ENCODE results near the gene SMPD3. TPM values are rescaled to one million over a fixed set of nuclear protein-coding genes. Genes with fewer than 3 reads are reported as not detected.

The SMPD3 gene
- total RNA-seq, 4 donors from 2014 or later, result under 0.01 to 2.6 (median 0.75) TPM

- no peak for DNase-seq
These were observed 2.5 kb upstream of the SMPD3 start for GRCh38 chr16:68450741-68451255.

DNA sequence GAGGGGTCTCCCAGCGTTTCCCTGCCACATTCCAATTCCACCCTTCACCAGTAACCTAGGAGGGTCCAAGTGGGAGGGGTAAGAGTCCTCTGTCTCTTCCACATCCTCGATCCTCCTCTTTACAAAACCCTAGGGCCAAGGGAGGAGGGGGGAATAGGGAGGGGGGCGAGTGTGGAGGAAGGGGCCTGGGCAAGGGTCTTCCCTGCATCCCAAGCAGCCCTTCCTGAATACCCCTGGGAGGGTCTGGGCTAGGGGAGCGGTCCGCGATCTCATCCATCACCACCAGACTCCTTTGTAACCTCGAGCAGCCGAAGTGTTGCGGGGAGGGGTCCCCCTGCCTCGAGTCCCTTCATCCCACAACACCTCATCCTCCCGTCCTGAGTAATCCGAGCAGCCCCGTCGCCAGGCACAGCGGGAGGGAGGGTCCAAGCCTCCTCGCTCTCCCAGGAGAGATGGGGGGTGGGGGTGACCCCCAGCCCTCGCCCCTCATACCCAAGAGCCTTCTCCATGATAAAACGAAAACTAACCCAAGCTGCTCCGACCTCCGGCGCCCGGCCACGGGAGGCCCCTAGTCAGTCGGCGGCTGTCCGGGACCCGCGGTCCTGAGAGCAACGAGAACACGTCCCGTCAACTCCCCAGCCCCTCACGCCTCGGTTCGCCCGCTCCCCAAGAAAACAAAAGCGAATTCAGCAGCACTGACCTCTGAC, 502 bp downstream of the SMPD3 start:
- Histone ChIP-seq H3K27me3 (no peaks in the 10 kb centered on the region), H3K4me1 (peaks cover 0 to 14% of the 10 kb centered on the region in 2 donors), H3K9me3 (no peaks in the 10 kb centered on the region), H3K27ac (peak overlapping the region in 1 of 2 donors; percentile 9), H3K4me3 (peak overlapping the region; percentile 6 to 44), H3K36me3 (no peaks in the 10 kb centered on the region)
- intact Hi-C loops (cut with DNase I; ENCODE audit: low total_unique reads), result no loop called here
- TF ChIP-seq, protein P1, sequence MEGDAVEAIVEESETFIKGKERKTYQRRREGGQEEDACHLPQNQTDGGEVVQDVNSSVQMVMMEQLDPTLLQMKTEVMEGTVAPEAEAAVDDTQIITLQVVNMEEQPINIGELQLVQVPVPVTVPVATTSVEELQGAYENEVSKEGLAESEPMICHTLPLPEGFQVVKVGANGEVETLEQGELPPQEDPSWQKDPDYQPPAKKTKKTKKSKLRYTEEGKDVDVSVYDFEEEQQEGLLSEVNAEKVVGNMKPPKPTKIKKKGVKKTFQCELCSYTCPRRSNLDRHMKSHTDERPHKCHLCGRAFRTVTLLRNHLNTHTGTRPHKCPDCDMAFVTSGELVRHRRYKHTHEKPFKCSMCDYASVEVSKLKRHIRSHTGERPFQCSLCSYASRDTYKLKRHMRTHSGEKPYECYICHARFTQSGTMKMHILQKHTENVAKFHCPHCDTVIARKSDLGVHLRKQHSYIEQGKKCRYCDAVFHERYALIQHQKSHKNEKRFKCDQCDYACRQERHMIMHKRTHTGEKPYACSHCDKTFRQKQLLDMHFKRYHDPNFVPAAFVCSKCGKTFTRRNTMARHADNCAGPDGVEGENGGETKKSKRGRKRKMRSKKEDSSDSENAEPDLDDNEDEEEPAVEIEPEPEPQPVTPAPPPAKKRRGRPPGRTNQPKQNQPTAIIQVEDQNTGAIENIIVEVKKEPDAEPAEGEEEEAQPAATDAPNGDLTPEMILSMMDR (IDR thresholded peaks at IDR 0.05), result no peak
- TF ChIP-seq POLR2A (IDR thresholded peaks at IDR 0.05), result no peak
- DNase-seq, result no peak

More at GRCh38 chr16:68450741-68451255, 2.5 kb upstream of the SMPD3 start:
- no peak overlapping the region for H3K4me3 ChIP-seq
- H3K27me3 ChIP-seq, result no peaks in the 10 kb centered on the region
- no peaks in the 10 kb centered on the region for H3K9me3 ChIP-seq
- TF ChIP-seq POLR2A (IDR thresholded peaks at IDR 0.05), result no peak
- TF ChIP-seq, protein P1 (IDR thresholded peaks at IDR 0.05), result no peak
- no peaks in the 10 kb centered on the region for H3K36me3 ChIP-seq
- H3K4me1 ChIP-seq, result peaks cover 0 to 14% of the 10 kb centered on the region in 2 donors
- intact Hi-C loops (cut with DNase I; ENCODE audit: low total_unique reads), result no loop called here
- no peak overlapping the region for H3K27ac ChIP-seq

DNA sequence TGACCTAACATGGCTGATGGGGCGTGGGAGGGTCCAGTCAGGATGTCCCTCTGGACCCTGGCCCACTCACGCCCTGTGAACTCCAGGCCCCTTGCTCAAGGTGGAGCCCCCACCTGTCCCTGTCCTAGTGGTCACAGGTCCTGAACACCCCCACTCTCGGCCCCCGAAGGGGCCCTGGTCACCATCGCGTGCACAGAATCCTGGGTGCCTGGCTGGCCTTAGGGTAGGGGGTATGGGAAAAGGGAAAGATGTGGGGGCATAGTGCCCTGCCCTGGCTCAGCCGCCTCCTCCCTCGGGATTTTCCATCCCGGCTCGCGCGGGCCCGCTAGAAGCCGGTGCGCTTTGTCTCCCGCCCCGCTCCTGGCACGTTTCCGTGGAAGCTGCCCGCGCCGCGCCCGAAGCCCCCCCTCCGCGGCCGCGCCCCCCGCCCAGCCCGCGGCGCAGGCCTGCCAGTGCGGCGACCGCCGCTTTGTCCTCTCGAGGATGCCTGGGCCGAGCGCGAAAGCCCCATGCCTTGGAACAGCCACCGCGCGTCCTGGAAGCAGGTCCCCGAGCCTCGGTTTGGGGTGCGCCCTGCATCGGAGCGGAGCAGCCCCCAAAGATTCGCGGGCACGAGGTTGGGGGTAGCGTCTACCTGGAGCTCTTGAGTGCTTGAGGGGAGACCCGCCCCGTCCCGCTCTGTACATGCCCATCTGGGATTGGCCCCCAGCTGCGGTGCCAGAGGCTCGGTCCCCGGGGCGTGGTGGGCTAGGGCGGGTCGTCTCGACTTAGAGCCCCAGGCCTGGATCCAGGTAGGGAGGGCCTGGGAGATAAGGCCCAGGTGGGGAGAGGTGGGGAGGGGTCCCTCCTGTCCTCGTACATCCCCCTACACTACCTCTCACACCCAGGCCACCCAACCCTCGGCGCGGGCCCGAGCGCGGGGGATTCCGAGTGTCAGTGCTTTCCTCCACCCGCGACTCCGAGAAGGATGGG, 1.3 kb downstream of the SMPD3 start:
- peaks cover 0 to 14% of the 10 kb centered on the region in 2 donors for H3K4me1 ChIP-seq
- peaks cover 0 to under 1% of the 10 kb centered on the region in 2 donors for H3K27me3 ChIP-seq
- H3K36me3 ChIP-seq, result no peaks in the 10 kb centered on the region
- DNase-seq, result no peak
- no peak overlapping the region for H3K4me3 ChIP-seq
- TF ChIP-seq POLR2A (IDR thresholded peaks at IDR 0.05), result no peak
- TF ChIP-seq, protein P1 (IDR thresholded peaks at IDR 0.05), result no peak
- intact Hi-C loops (cut with DNase I; ENCODE audit: low total_unique reads), result no loop called here
- no peaks in the 10 kb centered on the region for H3K9me3 ChIP-seq
- no peak overlapping the region for H3K27ac ChIP-seq

DNA sequence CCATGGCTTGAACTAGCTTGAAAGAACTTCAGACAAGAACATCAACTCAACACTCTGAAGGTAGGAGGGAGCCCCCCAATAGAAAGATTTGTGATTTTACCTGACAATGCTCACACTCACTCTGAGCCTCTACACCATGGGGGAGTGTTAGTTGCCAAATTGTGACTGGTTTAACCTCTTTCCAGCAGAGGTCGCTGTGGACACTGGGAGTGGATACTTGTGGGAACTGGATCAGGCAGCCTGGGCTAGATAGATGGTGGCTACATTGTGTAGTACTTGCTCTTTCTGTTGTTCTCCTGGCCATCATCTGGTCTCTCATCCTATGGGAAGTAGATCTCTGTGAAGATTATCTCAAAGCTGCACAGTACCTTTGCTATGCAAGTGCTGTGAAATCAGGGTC, 2.9 kb downstream of the SMPD3 start:
- Histone ChIP-seq H3K36me3 (no peaks in the 10 kb centered on the region), H3K4me3 (no peak overlapping the region), H3K27ac (no peak overlapping the region), H3K4me1 (peaks cover 0 to 14% of the 10 kb centered on the region in 2 donors), H3K27me3 (peaks cover 0 to 4% of the 10 kb centered on the region in 2 donors), H3K9me3 (no peaks in the 10 kb centered on the region)
- DNase-seq, result no peak
- intact Hi-C loops (cut with DNase I; ENCODE audit: low total_unique reads), result no loop called here
- TF ChIP-seq, protein P1 (IDR thresholded peaks at IDR 0.05), result no peak
- no peak for TF ChIP-seq POLR2A (IDR thresholded peaks at IDR 0.05)

Data from uterus (tissue), 4 donors.